Heart right ventricle (tissue), 16 donors: ENCODE data around the gene MYDGF. TPM values are rescaled to one million over a fixed set of nuclear protein-coding genes. Genes with fewer than 3 reads are reported as not detected.
"Not testable (repeated sequence)": the region's sequence is repeated elsewhere in the genome, so short reads cannot be mapped to it uniquely, and the experiment has no call there.

ENCODE experiments used
- ATAC-seq, 8 donors: fragments of 200-7000 bp; cut with Tn5 transposase; one replicate each; pipeline ENCODE4 v1.9.1; 2020; ENCODE audit warnings: mild to moderate bottlenecking in 8 of 8, moderate library complexity in 8 of 8, moderate number of reproducible peaks in 1 of 8
- DNase-seq, 2 donors: peaks; one replicate each; pipeline ENCODE4 v3.0.0-alpha.2; 2020
- H3K27ac ChIP-seq, 10 donors: fragments of 200-600 bp; sonication (generic) in 2 of 10; one replicate each; pipeline versions ENCODE4 v1.5.0 to v1.8.0; 2020 to 2022; ENCODE audit warnings: mild to moderate bottlenecking in 3 of 10
- H3K27me3 ChIP-seq, 7 donors: fragments of 200-600 bp; one replicate each; pipeline ENCODE4 v1.8.0; 2021 to 2022; ENCODE audit warnings: mild to moderate bottlenecking in 2 of 7
- H3K36me3 ChIP-seq, 9 donors: fragments of 200-600 bp; sonication (generic) in 1 of 9; one replicate each; pipeline versions ENCODE4 v1.5.0 to v1.8.0; 2020 to 2022; ENCODE audit warnings: mild to moderate bottlenecking in 2 of 9
- H3K4me1 ChIP-seq, 9 donors: fragments of 200-600 bp; sonication (generic) in 1 of 9; one replicate each; pipeline versions ENCODE4 v1.5.0 to v1.8.0; 2020 to 2022; ENCODE audit warnings: mild to moderate bottlenecking in 4 of 9
- H3K4me3 ChIP-seq, 10 donors: fragments of 200-600 bp; sonication (generic) in 2 of 10; one replicate each; pipeline versions ENCODE4 v1.5.0 to v1.8.0; 2020 to 2022; ENCODE audit warnings: mild to moderate bottlenecking in 7 of 10, moderate library complexity in 2 of 10
- H3K9me3 ChIP-seq, 11 donors: fragments of 200-600 bp in 10 of 11; sonication (generic) in 2 of 11; one replicate each; pipeline versions ENCODE4 v1.5.0 to v1.8.0; 2013 to 2022; ENCODE audit warnings: mild to moderate bottlenecking in 2 of 11, control low read depth in 1 of 11, moderate library complexity in 1 of 11
- WGBS, 2 donors: extraction: QIAGEN DNeasy Blood & Tissue Kit; methylation state at CpG; one replicate each; pipeline ENCODE4 v1.1.7; 2013; ENCODE audit warnings: inconsistent platforms in 1 of 2; 5-methylcytosine and 5-hydroxymethylcytosine counted together
- intact Hi-C, 10 donors: fragments of 100-400 bp; cut with DNase I; formaldehyde crosslinking; loops; one replicate each; pipeline versions ENCODE4 v1.11.1 to v1.14.2; 2022
- polyA plus RNA-seq, 2 donors: library from polyadenylated mRNA; stranded (reverse); fragments of 200-250 nt; gene quantifications; one replicate each; pipeline ENCODE4 v1.2.3, GENCODE V29; 2013
- total RNA-seq, 10 donors: library from RNA; stranded (reverse); fragmentation: NEBNext Ultra II Directional in 3 of 10; extraction: Animal tissue kit (Norgen Biotek cat#: 25700) in 3 of 10; gene quantifications; one replicate each; pipeline versions ENCODE4 v1.2.1 to v1.2.4, GENCODE V29; 2021 to 2023
- TF ChIP-seq, protein P1 (sequence below), 9 donors: fragments of 200-600 bp; sonication (generic) in 2 of 9; IDR thresholded peaks; one replicate each; pipeline versions ENCODE4 v1.5.0 to v1.8.0; 2021 to 2022; ENCODE audit warnings: antibody characterized with exemption in 9 of 9, mild to moderate bottlenecking in 5 of 9, moderate library complexity in 1 of 9
- donor health status: Arrhythmogenic right ventricular cardiomyopathy.
- donor health status: ischemic (EF 13 %, LVEDD 7.1; RV severe dilation, severe dysfunction).
- donor health status: healthy with polysubstance abuse.
- donor health status: DM: no; HTN: yes; CAD: no.
- donor health status: DM: no; HTN: no; CAD: no.
- donor health status: ischemic (EF 25% LVEDD 6.9; RV normal size, moderate dysfunction).
- donor health status: ischemic (EF 25% LVEDD 5.7; RV mildly dilated, moderate dysfunction).
- donor health status: healthy.
- donor health status: DM: yes; HTN: yes; CAD: no.
- donor health status: Ischemic cardiomyopathy.
- donor health status: ischemic (EF 35%, LVEDD 5.7; RV mildly dilated, moderate dysfunction).
- donor health status: nonischemic (EF 11% LVEDD 7.7; RV severe dilation, severe dysfunction).
- donor health status: DM: yes; HTN: yes; CAD: no.
- donor health status: PGD.
- donor health status: ischemic (EF 29% LVEDD 5.4; RV normal size, mild dysfunction).
- donor health status: nonischemic (EF 23%, LVEDD 6.1; RV moderate dilation, normal function).

Gene MYDGF
- total and polyA plus RNA-seq, 12 donors = 14.2 to 211 (median 25.3) TPM

DNA sequence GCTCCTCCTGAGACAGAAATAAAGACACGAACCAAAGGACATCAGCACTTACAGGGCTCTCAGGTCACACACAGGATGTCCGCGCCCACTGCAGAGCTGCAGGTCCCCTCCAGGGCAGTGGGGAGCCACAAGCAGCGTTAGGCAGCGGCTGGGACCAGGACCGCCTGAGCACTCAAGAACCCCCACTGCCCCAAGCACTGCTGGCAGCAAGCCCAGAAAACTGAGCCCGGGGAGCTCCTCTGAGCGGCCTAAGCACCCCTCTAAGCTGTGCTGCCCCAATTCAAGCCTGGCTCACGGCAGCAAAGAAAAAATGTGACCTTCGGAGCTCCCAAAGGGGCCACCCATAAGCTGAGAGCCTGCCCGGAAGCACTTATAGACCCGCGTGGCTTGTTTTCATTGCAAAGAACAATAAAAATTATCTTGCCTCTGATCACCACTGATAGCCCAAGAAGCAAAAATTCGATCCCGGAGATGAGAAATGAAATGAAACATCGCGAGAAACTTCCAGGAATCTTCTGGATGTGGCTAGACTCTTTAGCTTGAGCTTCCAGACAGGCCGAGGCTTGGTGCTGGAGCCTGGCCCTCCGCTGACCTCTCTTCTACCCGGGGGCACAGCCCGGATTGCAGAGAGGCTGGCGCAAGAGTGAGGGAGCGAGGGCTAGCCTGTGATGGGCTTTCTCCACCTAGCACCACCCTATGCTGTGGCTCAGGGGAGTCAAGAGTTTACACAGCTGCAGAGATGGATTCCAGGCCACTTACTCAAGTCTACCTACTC is 47.2 kb upstream of the MYDGF start:
- H3K9me3 ChIP-seq = no peaks in the 10 kb centered on the region
- no peak for DNase-seq
- H3K27me3 ChIP-seq = no peaks in the 10 kb centered on the region
- H3K36me3 ChIP-seq = peaks cover 0 to 98% (median 39%) of the 10 kb centered on the region in 9 donors
- WGBS, 2 donors = 70 to 73% methylated on average over 23 of the region's 23 CpGs
- no peak overlapping the region for H3K4me3 ChIP-seq
- intact Hi-C loops = no loop called here
- TF ChIP-seq, protein P1, sequence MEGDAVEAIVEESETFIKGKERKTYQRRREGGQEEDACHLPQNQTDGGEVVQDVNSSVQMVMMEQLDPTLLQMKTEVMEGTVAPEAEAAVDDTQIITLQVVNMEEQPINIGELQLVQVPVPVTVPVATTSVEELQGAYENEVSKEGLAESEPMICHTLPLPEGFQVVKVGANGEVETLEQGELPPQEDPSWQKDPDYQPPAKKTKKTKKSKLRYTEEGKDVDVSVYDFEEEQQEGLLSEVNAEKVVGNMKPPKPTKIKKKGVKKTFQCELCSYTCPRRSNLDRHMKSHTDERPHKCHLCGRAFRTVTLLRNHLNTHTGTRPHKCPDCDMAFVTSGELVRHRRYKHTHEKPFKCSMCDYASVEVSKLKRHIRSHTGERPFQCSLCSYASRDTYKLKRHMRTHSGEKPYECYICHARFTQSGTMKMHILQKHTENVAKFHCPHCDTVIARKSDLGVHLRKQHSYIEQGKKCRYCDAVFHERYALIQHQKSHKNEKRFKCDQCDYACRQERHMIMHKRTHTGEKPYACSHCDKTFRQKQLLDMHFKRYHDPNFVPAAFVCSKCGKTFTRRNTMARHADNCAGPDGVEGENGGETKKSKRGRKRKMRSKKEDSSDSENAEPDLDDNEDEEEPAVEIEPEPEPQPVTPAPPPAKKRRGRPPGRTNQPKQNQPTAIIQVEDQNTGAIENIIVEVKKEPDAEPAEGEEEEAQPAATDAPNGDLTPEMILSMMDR (IDR thresholded peaks at IDR 0.05) = no peak
- H3K4me1 ChIP-seq = peaks cover 9 to 52% (median 34%) of the 10 kb centered on the region in 9 donors
- ATAC-seq = no peak
- peak overlapping the region in 2 of 10 donors; percentile 4 to 20 for H3K27ac ChIP-seq

- peak overlapping the region in 6 of 10 donors; percentile 19 to 91 (median 51) for H3K27ac ChIP-seq
- no peaks in the 10 kb centered on the region for H3K27me3 ChIP-seq
- ATAC-seq (no peak), DNase-seq (no peak)
- TF ChIP-seq, protein P1 (IDR thresholded peaks at IDR 0.05) = no peak
- WGBS, 2 donors = 74 to 75% methylated on average over 28 of the region's 28 CpGs
- intact Hi-C loops = no loop called here
- H3K36me3 ChIP-seq = peaks cover 0 to 100% (median 51%) of the 10 kb centered on the region in 9 donors
- peaks cover 7 to 44% (median 24%) of the 10 kb centered on the region in 9 donors for H3K4me1 ChIP-seq
- H3K9me3 ChIP-seq = no peaks in the 10 kb centered on the region
- no peak overlapping the region for H3K4me3 ChIP-seq
Measured at GRCh38 chr19:4715529-4716221, 45.5 kb upstream of the MYDGF start.

GRCh38 chr19:4715178-4715528 is 45.0 kb upstream of the MYDGF start:
- WGBS, 2 donors = 56 to 78% methylated on average over 6 of the region's 6 CpGs
- H3K9me3 ChIP-seq, H3K27me3 ChIP-seq, ATAC-seq, DNase-seq, H3K4me3 ChIP-seq, intact Hi-C loops: not testable (repeated sequence)
- peaks cover 0 to 100% (median 56%) of the 10 kb centered on the region in 9 donors for H3K36me3 ChIP-seq
- H3K4me1 ChIP-seq = peaks cover 7 to 48% (median 27%) of the 10 kb centered on the region in 9 donors
- H3K27ac ChIP-seq = peak overlapping the region in 6 of 10 donors; percentile 19 to 91 (median 51)

- DNase-seq (no peak), ATAC-seq (no peak)
- no peak overlapping the region for H3K4me3 ChIP-seq
- intact Hi-C loops = no loop called here
- H3K4me1 ChIP-seq = peaks cover 14 to 59% (median 38%) of the 10 kb centered on the region in 9 donors
- peak overlapping the region; percentile 59 to 91 (median 76) for H3K27ac ChIP-seq
- H3K27me3 ChIP-seq = no peaks in the 10 kb centered on the region
- H3K9me3 ChIP-seq = no peaks in the 10 kb centered on the region
- peaks cover 0 to 99% (median 50%) of the 10 kb centered on the region in 9 donors for H3K36me3 ChIP-seq
- 89 to 95% methylated on average over 27 of the region's 27 CpGs for WGBS, 2 donors
- TF ChIP-seq, protein P1 (IDR thresholded peaks at IDR 0.05) = no peak
Measured at GRCh38 chr19:4714016-4714415, 43.9 kb upstream of the MYDGF start.
